Cortex of kidney (tissue), 1 donor: ENCODE results near the gene MSRB3.
"Not testable (repeated sequence)": the region's sequence is repeated elsewhere in the genome, so short reads cannot be mapped to it uniquely, and the experiment has no call there.

Experiments
- DNase-seq: peaks from one replicate; lab custom pipeline; 2025; lab: John Stamatoyannopoulos, UW

The MSRB3 gene

GRCh38 chr12:65403188-65403587 is 124.7 kb downstream of the MSRB3 start:
- DNase-seq, result no peak

DNA sequence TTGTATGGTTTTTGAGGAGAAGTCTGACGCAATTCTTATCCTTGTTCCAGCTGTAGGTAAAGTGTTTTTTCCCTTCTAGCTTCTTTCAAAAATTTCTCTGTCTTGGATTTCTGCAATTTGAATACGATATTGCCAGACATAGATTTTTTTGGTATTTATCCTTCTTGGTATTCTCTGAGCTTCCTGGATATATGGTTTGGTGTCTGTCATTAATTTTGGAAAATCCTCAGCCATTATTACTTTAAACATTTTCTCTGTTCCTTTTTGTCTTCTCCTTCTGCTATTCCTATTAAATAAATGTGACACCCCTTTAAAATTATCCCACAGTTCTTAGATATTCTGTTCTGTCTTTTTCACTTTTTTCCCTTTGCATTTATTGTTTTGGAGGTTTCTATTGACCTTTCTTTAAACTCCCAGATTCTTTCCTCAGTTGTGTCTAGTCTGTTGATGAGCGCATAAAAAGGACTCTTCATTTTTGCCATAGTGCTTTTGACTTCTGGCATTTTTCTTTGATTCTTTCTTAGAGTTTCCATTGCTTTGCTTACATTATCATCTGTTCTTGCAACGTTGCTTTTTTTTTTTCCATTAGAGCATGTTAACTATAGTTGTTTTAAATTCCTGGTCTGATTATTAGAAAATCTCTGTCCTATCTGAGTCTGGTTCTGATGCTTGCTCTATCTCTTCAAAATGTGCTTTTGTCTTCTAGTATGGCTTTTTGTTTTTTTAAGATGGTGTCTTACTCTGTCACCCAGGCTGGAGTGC is 129.1 kb downstream of the MSRB3 start:
- DNase-seq, result no peak

- DNase-seq, result no peak
Measured at GRCh38 chr12:65408441-65408840, 130.0 kb downstream of the MSRB3 start.

GRCh38 chr12:65409726-65410125 is 131.2 kb downstream of the MSRB3 start:
- no peak for DNase-seq

GRCh38 chr12:65411171-65411570 is 132.7 kb downstream of the MSRB3 start:
- no peak for DNase-seq

DNA sequence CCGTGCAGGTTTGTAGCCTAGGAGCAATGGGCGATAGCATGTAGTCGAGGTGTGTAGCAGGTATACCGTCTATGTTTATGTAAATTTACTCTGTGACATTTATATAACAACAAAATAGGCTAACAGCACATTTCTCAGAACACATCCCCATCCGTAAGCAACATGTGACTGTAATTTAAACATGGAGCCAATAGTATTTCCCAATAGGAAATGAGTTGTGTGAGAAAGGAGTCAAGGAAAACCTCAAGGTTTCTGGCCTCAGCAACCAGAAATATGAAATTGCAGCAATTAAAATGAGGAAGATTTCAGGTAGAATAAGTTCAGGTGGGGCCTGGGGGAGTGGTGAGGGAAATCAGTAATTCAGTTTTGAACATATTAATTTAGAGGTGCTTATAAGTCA is 136.0 kb downstream of the MSRB3 start:
- no peak for DNase-seq

DNA sequence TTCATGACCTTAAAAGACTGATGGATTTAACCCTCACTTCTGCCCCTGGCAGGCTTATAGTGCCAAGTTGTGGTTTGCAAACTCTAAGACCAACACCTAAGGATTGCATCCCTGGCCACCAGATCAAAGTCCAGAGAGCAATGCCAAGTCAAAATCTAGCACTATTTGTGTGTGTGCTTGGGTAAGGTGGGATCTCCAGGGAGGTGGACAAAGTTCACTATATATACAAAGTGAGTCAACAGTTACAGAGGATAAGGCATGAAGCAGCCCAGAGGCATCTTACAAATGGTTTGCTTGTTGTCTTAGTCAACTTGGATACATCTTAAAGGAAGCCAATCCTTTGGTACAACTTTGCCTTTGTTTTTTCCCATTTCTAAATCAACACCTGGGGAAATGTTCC is 137.3 kb downstream of the MSRB3 start:
- no peak for DNase-seq

- no peak for DNase-seq
Measured at GRCh38 chr12:65419284-65420072, 141.0 kb downstream of the MSRB3 start.

DNA sequence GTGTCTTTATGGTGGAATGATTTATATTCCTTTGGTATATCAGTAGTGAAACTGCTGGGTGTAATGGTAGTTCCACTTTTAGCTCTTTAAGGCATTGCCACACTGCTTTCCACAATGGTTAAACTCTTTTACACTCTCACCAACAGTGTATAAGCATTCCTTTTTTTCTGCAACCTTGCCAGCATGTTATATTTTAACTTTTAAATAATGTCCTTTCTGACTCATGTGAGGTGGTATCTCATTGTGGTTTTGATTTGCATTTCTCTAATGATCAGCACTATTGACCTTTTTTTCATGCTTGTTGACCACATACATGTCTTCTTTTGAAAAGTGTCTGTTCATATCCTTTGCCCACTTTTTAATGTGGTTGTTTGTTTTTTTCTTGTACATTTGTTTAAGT is 142.5 kb downstream of the MSRB3 start:
- no peak for DNase-seq

GRCh38 chr12:65427646-65428045 is 149.2 kb downstream of the MSRB3 start:
- no peak for DNase-seq

DNA sequence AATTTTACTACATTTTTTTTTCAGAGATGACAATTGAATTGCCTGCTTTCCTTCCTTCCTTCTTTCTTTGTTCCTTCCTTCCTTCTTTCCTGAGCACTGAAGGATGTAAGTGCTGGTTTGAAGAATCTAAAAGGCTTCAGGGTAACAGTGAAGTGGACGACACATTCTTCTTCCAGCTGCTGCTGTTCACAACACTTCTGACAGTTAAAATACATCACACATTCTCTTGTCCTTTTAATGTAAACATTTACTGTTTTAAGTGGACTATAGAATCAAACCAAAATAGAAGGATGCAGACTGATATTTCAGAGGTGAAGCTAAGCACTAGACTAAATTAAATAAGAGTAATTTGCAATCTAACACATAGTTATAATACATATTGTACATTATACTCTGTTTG is 151.5 kb downstream of the MSRB3 start:
- no peak for DNase-seq

GRCh38 chr12:65430571-65431306 is 152.3 kb downstream of the MSRB3 start:
- DNase-seq, result no peak

GRCh38 chr12:65432114-65432513 is 153.6 kb downstream of the MSRB3 start:
- DNase-seq, result no peak

- DNase-seq, result no peak
Measured at GRCh38 chr12:65432651-65433050, 154.2 kb downstream of the MSRB3 start.

GRCh38 chr12:65434737-65435136 is 156.3 kb downstream of the MSRB3 start:
- DNase-seq, result no peak

DNA sequence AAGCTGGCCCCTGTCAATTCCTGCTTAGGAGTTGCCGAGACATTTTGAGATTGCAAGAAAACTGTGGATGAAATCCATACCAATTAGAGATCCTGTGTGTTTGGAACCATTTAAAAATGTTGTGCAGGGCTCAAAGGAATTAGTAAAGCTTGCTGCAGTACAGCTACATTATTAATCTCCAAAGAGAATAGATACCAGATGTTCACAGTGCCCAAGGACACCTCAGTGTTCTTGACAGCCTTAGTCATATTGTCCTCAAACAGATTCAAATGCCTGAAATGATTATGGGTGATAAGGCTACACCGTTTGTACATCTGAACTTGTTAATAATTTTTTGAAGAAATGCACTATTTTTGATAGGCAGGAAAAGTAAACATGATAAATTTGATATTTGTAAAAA is 164.6 kb downstream of the MSRB3 start:
- DNase-seq, result no peak

DNA sequence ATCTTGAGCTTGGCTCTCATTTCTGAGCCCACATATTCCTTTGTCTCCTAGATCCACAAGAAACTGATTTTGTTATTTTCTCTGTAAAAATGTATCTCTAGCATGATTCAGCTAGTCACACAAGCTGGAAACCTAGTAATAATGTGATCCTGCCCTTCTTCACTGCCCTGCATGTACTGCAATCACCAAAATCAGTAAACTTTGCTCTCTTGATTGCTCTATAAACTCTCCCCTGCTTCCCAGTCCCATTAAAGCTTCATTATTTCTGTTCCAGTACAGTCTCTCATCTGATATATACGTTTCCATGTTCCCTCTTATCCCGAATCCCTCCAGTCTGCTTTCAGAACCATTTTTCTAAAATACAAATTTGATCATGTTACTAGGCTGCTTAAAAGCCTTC is 166.5 kb downstream of the MSRB3 start:
- no peak for DNase-seq

- no peak for DNase-seq
Measured at GRCh38 chr12:65446901-65447300, 168.4 kb downstream of the MSRB3 start.

DNA sequence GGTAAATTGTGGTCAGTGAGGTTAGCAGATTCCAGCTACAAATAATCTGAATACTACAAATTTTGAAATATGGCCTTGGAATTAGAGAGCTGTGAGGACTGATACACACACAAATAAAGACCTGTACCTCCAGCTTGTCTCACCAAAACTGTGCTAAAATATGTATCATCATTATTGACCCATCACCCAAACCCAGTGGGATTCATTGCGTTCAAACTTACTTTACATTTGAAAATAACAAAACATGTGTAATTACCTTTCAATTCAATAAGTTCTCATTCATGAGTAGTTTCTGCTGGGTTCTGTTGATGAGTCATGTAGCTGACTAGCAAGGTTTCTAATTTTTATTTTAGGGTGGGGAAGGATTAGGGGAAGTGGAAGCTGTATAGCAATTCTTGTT is 170.9 kb downstream of the MSRB3 start:
- no peak for DNase-seq

- no peak for DNase-seq
Measured at GRCh38 chr12:65450625-65451024, 172.1 kb downstream of the MSRB3 start.

GRCh38 chr12:65454115-65454787 is 175.8 kb downstream of the MSRB3 start:
- DNase-seq, result no peak

GRCh38 chr12:65457341-65457740 is 178.9 kb downstream of the MSRB3 start:
- DNase-seq, result not testable (repeated sequence)
